H1 (cell line): ENCODE measurements around the gene SHCBP1.

Experiments
- EP300 ChIP-seq, 2 experiments: IDR thresholded peaks; 1 replicate in 1 of 2; 2 replicates in 1 of 2; pipeline ENCODE4 v1.6.1; 2011 to 2012; ENCODE audit warnings: low read depth in 2 of 2, low read length in 2 of 2, mild to moderate bottlenecking in 2 of 2, borderline replicate concordance in 1 of 2, inconsistent platforms in 1 of 2, moderate library complexity in 1 of 2
- EZH2 ChIP-seq: fragments of 200-600 bp; sonication (generic); IDR thresholded peaks from 2 replicates; pipeline ENCODE4 v1.7.1; 2012; ENCODE audit warnings: low read depth, mild to moderate bottlenecking, moderate library complexity, low read length, inconsistent platforms; ENCODE audit not compliant: severe bottlenecking
- FOSL1 ChIP-seq: IDR thresholded peaks from 2 replicates; pipeline ENCODE4 v1.6.1; 2011; ENCODE audit warnings: mild to moderate bottlenecking, low read depth, low read length, moderate library complexity; ENCODE audit not compliant: insufficient read depth
- GABPA ChIP-seq: IDR thresholded peaks from 2 replicates; pipeline ENCODE4 v1.6.1; 2011; ENCODE audit warnings: mild to moderate bottlenecking, low read length, moderate library complexity, borderline replicate concordance; ENCODE audit not compliant: insufficient read depth
- KDM5A ChIP-seq: fragments of 200-600 bp; IDR thresholded peaks from 2 replicates; pipeline ENCODE4 v1.7.1; 2012; ENCODE audit warnings: mild to moderate bottlenecking, low read length, inconsistent platforms, mixed read lengths
- MAX ChIP-seq: IDR thresholded peaks from 2 replicates; pipeline ENCODE4 v1.6.1; 2012; ENCODE audit warnings: inconsistent platforms
- POLR2A ChIP-seq, 2 experiments: IDR thresholded peaks; 1 replicate in 1 of 2; 2 replicates in 1 of 2; pipeline ENCODE4 v1.6.1; 2011; ENCODE audit warnings: low read depth in 2 of 2, low read length in 2 of 2, mild to moderate bottlenecking in 2 of 2; ENCODE audit errors: control extremely low read depth in 1 of 2
- SAP30 ChIP-seq: fragments of 300-600 bp; sonication (generic); IDR thresholded peaks from 2 replicates; pipeline ENCODE4 v1.7.1; 2012; ENCODE audit warnings: low read length, moderate library complexity, mild to moderate bottlenecking, inconsistent platforms; ENCODE audit not compliant: insufficient read depth, insufficient replicate concordance
- USF2 ChIP-seq: IDR thresholded peaks from 2 replicates; pipeline ENCODE4 v1.6.1; 2011; ENCODE audit warnings: low read length, improper control_type of control experiment
- YY1 ChIP-seq: IDR thresholded peaks from 2 replicates; pipeline ENCODE4 v1.6.1; 2011; ENCODE audit warnings: low read depth, mild to moderate bottlenecking, low read length
- TF ChIP-seq, protein P1 (sequence below), 3 experiments: IDR thresholded peaks; 1 replicate in 2 of 3; 2 replicates in 1 of 3; pipeline versions ENCODE4 v1.5.1 to v1.6.1; 2011; ENCODE audit warnings: low read length in 3 of 3, mild to moderate bottlenecking in 3 of 3, inconsistent platforms in 2 of 3, low read depth in 1 of 3, moderate library complexity in 1 of 3; ENCODE audit not compliant: insufficient read depth in 1 of 3; ENCODE audit errors: control extremely low read depth in 1 of 3

GRCh38 chr16:46632778-46633733 lies 11.9 kb upstream of the SHCBP1 start:
- TF ChIP-seq, protein P1, sequence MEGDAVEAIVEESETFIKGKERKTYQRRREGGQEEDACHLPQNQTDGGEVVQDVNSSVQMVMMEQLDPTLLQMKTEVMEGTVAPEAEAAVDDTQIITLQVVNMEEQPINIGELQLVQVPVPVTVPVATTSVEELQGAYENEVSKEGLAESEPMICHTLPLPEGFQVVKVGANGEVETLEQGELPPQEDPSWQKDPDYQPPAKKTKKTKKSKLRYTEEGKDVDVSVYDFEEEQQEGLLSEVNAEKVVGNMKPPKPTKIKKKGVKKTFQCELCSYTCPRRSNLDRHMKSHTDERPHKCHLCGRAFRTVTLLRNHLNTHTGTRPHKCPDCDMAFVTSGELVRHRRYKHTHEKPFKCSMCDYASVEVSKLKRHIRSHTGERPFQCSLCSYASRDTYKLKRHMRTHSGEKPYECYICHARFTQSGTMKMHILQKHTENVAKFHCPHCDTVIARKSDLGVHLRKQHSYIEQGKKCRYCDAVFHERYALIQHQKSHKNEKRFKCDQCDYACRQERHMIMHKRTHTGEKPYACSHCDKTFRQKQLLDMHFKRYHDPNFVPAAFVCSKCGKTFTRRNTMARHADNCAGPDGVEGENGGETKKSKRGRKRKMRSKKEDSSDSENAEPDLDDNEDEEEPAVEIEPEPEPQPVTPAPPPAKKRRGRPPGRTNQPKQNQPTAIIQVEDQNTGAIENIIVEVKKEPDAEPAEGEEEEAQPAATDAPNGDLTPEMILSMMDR (IDR thresholded peaks at IDR 0.05; ENCODE audit: control extremely low read depth in 1 of 3, insufficient read depth in 1 of 3, low read depth in 1 of 3, low read length in 3 of 3): no peak
- TF ChIP-seq FOSL1 (no peak), POLR2A (IDR thresholded peaks at IDR 0.05; ENCODE audit: control extremely low read depth in 1 of 2, low read depth in 2 of 2, low read length in 2 of 2) (peak; percentile 40 to 79), GABPA (no peak), KDM5A (no peak), EZH2 (no peak), YY1 (no peak), EP300 (IDR thresholded peaks at IDR 0.05; ENCODE audit: borderline replicate concordance in 1 of 2, low read depth in 2 of 2, low read length in 2 of 2) (no peak), SAP30 (no peak), USF2 (no peak), MAX (0 out of 2 replicates have a peak, but pooled peaks have one; percentile 13)
